GM15510 (cell line): ENCODE results near the gene TLCD1.
A peak's percentile ranks its signal among the peaks of the same experiment; 100 is the strongest.

Experiments used
- POLR2A ChIP-seq: IDR thresholded peaks from 3 replicates; pipeline ENCODE4 v1.6.1; 2011; ENCODE audit warnings: borderline replicate concordance; ENCODE audit not compliant: insufficient read length; ENCODE audit errors: extremely low read depth

The TLCD1 gene

DNA sequence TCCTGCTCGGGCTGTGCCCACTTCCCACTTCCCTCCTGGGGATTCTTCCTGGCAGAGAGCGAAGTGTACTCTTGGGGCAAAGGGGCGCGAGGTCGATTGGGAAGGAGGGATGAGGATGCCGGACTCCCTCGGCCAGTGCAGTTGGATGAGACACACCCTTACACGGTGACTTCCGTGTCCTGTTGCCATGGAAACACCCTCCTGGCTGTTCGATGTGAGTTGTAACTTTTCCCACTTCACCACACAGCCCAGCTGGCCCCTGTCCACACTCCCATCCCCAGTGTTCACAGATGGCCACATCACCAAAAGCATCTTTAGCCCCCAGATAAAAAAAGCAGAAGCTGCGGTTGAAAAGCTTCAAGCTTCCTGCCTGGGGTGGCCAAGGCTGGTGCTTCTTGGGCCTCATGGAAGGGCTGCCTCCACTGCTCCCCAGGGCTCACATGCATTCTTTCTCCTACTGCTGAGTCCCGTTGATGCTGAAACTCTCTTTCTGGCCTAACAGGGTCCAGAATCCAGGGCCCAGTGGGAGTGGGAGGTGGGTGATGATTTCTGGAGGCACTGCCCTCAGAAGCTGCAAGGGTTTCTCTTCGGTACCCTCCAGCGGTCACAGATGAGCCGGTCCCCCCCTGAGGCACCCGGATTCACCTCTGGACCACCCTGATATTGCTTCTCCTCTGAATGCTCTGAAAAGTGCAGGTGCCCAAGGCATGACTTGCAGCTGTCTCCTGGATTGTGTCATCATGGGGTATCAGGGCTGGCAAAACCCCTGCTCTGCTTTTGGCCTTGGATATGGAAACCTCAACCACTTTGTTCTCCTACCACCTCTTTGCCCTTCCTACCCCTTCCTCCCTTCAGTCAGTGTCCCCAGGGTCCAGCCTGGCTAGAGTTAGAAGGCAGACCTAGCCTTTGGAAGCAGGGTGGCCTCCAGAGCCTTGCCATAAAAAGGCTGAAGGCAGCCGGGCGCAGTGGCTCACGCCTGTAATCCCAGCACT lies 15.6 kb upstream of the TLCD1 start:
- no peak for TF ChIP-seq POLR2A

DNA sequence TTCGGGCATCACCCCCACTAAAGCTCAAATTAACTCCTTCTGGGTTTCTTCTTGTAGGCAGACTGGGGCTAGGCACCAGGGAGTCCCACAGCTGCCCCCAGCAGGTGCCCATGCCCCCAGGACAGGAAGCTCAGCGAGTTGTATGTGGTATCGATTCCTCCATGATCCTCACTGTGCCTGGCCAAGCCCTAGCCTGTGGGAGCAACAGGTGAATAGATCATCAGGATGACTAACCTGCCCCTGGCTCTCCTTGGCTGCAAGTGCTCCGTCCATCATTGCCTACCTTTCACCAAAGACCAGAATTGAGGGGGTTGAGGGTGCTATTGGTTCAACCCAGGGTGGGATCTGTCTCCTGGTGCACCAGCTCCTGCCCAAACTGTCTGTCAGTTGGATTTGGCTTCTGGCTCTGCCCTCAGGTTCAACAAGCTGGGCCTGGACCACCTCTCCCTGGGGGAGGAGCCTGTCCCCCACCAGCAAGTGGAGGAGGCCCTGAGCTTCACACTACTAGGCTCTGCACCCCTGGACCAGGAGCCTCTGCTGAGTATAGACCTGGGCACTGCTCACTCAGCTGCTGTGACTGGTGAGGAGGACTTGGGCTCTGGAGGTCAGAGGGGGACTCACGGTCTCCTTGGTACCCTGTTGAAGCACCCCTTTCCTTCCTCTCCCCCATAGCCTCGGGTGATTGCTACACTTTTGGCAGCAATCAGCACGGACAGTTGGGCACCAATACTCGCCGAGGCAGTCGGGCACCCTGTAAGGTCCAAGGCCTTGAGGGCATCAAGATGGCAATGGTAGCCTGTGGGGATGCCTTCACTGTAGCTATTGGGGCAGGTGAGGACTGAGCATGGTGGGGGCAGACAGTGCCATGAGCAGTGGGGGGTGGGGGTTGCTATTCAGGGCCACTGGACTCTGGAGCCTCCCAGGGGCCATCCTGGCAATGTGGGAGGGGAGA lies 14.6 kb upstream of the TLCD1 start:
- TF ChIP-seq POLR2A, result no peak

DNA sequence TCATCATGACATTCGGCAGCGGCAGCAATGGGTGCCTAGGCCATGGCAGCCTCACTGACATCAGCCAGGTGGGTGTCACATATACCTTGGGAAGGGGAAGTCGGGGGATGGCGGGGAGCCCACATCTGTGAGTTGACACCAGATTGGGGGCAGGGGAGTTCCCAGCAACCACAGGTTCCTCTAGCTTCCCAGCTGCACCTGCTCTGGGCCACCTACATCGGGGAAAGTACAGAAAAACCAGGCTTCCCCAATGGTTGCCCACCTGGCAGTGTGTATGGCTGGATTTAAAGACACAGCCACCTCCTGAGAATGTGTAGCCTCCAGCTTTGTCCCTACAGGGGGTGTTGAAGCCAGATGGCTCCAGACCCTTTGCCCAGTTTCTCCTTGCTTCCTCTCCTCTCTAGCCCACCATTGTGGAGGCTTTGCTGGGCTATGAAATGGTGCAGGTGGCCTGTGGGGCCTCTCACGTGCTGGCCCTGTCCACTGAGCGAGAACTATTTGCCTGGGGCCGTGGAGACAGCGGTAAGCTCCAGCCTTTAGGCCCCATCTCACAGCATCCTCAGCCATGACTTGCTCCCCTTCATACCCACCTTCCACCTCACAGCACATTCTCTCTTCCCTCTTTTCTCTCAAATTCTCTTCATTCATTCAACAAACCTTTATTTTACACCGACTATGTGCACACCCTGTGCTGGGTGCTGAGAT lies 12.8 kb upstream of the TLCD1 start:
- TF ChIP-seq POLR2A, result no peak

DNA sequence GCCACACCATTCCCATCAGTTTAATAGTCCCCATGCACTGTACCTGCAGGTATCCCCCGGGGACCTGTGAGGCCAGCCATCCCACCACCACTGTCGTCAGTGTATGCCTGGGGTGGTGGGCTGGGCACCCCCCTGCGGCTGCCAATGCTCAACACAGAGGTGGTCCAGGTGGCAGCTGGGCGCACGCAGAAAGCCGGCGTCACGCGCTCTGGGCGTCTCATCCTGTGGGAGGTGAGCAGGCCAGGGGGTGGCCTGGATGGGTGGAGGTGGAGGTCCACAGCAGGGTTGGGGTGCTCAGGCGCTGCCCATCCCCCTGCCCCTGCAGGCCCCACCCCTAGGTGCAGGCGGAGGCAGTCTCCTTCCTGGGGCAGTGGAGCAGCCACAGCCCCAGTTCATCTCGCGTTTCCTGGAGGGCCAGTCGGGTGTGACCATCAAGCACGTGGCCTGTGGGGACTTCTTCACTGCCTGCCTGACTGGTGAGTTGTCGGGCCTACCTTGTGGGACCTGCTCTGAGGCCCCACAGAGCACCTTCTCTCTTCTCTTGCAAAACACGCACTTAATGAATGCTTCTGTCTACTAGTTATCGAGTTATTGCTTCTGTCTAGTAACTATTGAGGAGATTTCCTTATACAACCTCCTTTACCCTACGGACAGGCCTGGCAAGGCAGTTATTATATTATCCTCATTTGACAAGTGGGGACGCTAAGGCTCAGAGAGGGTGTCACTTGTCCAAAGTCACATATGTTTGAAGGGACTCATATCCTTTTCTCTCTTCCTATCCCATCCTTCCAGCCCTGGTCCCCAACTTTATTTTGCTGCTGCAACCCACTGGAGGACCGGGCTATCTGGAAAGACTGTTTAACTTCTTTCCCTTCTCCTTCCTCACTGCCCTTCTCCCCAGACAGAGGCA lies 12.0 kb upstream of the TLCD1 start:
- TF ChIP-seq POLR2A, result peak; percentile 75

DNA sequence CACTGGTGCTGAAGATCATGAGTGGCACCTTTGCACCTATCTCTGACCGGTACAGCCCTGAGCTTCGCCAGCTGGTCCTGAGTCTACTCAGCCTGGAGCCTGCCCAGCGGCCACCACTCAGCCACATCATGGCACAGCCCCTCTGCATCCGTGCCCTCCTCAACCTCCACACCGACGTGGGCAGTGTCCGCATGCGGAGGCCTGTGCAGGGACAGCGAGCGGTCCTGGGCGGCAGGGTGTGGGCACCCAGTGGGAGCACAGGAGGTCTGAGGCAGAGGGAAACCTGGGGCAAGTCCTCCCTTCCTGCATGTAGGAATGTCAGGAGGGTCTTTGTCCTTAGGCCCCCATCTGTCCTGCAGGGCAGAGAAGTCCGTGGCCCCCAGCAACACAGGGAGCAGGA lies 11.3 kb upstream of the TLCD1 start:
- TF ChIP-seq POLR2A, result no peak

DNA sequence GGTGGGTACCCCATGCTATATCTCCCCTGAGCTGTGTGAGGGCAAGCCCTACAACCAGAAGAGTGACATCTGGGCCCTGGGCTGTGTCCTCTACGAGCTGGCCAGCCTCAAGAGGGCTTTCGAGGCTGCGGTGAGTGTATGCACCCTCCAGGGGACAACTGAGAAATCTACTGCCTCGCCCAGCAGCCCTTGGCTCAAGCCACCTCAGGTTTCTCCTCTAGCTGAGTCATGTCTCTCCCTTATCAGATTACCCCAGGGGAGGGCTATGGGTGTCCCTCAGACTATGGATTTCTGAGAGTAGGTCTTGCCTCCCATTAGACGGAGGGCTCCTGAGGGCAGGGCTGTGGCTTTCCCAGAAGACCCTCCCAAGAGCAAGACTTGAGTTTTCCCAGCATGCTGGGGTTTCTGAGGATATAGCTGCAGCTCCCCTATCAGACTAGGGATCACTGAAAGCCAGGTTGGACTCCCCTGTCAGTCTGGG lies 9.2 kb upstream of the TLCD1 start:
- no peak for TF ChIP-seq POLR2A

DNA sequence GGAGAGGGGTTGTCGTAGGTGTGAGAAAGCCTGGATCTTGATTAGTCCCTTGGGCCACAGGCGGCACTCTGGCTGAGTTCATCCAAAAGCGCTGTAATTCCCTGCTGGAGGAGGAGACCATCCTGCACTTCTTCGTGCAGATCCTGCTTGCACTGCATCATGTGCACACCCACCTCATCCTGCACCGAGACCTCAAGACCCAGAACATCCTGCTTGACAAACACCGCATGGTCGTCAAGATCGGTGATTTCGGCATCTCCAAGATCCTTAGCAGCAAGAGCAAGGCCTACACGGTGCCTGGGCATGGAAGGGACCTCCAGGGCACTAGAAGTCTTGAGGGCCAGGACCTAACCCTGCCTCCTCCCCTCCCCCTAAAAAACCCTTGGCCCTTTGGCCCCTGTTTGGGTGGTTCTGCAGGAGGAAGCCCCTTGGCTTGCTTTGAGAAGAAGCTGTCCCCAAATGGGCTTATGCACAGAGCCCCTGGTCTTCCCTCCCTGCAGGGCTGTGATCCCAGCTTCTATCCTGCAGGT lies 8.7 kb upstream of the TLCD1 start:
- TF ChIP-seq POLR2A, result no peak

DNA sequence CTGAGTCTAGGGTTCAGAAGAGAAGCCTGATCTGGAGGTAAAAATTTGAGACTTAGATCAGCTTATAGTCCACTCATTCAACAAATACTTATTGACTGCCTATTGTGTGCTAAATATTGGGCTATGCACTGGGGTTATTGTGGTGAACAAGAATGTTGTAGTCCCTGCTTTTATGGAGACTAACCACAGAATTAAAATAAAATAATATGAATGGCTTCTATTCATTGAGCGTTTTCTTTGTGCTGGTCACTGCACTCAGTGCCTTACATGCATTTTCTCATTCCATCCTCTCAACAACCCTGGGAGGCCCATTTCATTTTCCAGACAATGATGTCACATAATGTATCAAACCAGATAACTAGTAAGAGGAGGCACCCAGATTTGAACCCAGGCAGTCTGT lies 7.3 kb upstream of the TLCD1 start:
- no peak for TF ChIP-seq POLR2A

DNA sequence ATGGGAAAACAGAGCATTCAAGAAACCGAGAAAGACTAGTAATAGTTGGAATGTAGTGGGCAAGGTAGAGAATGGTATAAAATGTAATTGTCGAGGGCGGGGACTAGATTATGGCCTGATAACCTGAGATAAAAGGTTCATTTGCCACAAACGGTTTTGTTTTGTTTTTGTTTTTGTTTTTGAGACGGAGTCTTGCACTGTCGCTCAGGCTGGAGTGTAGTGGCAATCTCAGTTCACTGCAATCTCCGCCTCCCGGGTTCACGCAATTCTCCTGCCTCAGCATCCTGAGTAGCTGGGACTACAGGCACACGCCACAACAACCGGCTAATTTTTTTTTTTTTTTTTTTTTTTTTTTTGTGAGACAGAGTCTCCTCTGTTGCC lies 3.9 kb upstream of the TLCD1 start:
- no peak for TF ChIP-seq POLR2A

DNA sequence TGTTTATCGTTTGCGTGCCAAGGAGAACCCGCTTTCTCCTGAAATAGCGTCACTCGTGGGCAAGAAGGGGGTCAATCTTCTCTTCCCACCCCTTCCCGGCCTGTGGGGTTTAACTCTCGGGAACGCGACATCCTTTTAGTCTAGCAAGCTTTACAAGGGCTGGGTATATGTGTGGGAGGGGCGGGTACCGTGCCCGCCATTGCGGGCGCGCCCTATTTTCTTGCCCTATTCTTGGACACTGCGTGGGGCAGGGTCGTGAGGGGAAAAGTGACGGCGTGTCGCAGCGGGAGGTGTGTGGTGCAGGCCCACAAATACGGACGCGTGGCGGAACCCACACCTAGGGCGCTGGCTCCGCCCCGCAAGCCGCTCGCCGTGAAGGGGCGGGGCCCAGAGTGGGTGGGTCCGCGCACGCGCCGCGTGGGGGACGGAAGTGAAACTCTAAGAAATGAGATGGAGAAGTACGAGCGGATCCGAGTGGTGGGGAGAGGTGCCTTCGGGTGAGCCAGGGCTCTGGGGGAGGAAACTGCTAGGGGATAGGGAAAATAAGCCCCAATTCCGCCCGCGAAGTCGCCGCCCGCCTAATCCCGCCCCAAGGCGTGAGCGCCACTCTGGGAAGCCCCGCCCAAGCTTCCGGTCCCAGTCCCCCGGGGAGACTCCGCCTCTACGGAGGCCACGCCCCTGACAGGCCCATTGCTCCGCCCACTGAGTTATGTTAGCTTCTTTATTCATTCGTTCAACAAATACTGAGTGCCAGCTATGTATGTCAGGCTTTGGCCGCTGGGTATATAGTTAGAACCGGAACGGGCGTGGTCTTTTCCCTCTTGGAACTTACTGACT lies 2.5 kb upstream of the TLCD1 start, which contains the start of gene NEK8:
Gene NEK8, plus strand, starts transcription at position 425 of the 837 bp plus-strand sequence. Its CDS starts 26 bp downstream, at position 451.
- peak; percentile 73 for TF ChIP-seq POLR2A

DNA sequence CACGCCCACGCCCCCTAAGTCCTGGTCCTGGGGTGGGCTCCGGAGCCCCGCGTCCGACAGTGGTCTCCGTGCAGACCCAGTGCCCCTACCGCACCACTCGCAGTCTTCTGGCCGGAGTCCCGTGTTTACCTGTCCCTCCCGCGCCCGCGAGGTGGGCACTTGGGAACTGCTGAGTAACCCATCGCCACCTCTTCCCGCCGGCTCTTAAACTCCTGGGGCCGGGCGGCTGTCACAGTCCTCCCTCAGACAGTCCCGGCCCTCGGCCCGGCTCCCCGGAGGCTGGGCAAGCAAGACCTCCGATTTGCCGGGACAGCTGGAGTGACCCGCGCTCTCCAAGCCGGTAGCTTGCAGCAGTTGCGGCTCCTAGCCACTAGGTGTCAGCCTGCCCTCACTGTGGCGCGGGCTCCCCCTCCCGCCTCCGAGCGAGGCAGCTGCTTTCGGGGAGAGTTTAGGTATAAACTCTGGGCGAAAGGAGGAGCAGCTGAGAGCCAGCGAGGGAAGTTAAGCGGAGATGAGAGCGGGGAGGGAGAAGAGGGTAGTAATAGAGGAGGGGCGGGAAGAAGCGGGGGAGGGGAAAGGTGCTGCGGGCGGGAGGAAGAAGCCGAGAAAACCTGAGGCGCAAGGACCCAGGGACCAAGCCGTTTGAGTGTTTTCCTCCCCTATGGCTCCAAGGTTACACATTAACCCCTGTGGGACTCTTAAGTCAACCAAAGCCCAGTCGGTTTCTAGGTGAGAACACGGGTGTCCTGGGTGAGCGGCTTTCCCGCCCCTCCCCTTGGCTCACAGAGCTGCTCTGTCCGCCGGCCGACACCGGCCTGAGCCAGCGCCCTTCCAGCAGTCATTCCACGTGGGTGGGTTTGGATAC lies 826 bp upstream of the TLCD1 start:
- peak; percentile 62 for TF ChIP-seq POLR2A
